WERI-Rb-1 (cell line): ENCODE measurements around the gene PBX1.

Source experiments
- DNase-seq: peaks from one replicate; pipeline ENCODE4 v3.0.0-alpha.2; 2020
- H3K27ac ChIP-seq: fragments of 250-450 bp; sonication (Bioruptor Pico); 2 replicates; pipeline ENCODE4 v1.5.1; 2020; ENCODE audit warnings: mild to moderate bottlenecking, moderate library complexity
- H3K27me3 ChIP-seq: fragments of 250-450 bp; sonication (Bioruptor Pico); 2 replicates; pipeline ENCODE4 v1.5.1; 2021; ENCODE audit warnings: mild to moderate bottlenecking, low read depth, moderate library complexity; ENCODE audit not compliant: insufficient read depth, severe bottlenecking
- H3K36me3 ChIP-seq: fragments of 250-450 bp; sonication (Bioruptor Pico); 2 replicates; pipeline ENCODE4 v1.5.1; 2020; ENCODE audit warnings: mild to moderate bottlenecking, moderate library complexity
- H3K4me3 ChIP-seq: 2 replicates; pipeline ENCODE4 v1.5.1; 2011; ENCODE audit warnings: low read depth, mild to moderate bottlenecking, control low read depth, low read length
- H3K9me3 ChIP-seq: fragments of 250-450 bp; sonication (Bioruptor Pico); 2 replicates; pipeline ENCODE4 v1.5.1; 2021; ENCODE audit warnings: mild to moderate bottlenecking, moderate library complexity; ENCODE audit not compliant: severe bottlenecking
- CTCF ChIP-seq: IDR thresholded peaks from 2 replicates; pipeline ENCODE4 v1.5.1; 2011; ENCODE audit warnings: low read depth, mild to moderate bottlenecking, control low read depth, inconsistent platforms, low read length

PBX1 gene

GRCh38 chr1:164777518-164777917 is 218.5 kb downstream of the PBX1 start:
- H3K36me3 ChIP-seq: no peaks in the 10 kb centered on the region
- no peak overlapping the region for H3K4me3 ChIP-seq
- no peak overlapping the region for H3K27ac ChIP-seq
- H3K27me3 ChIP-seq: no peaks in the 10 kb centered on the region
- DNase-seq: no peak
- no peaks in the 10 kb centered on the region for H3K9me3 ChIP-seq
- no peak for TF ChIP-seq CTCF

GRCh38 chr1:164779376-164779775 is 220.4 kb downstream of the PBX1 start:
- no peak for TF ChIP-seq CTCF
- H3K4me3 ChIP-seq: no peak overlapping the region
- no peaks in the 10 kb centered on the region for H3K36me3 ChIP-seq
- no peak for DNase-seq
- H3K27ac ChIP-seq: no peak overlapping the region
- no peaks in the 10 kb centered on the region for H3K27me3 ChIP-seq
- H3K9me3 ChIP-seq: no peaks in the 10 kb centered on the region

GRCh38 chr1:164780111-164780812 is 221.3 kb downstream of the PBX1 start:
- Histone ChIP-seq H3K27ac (no peak overlapping the region), H3K36me3 (no peaks in the 10 kb centered on the region), H3K4me3 (no peak overlapping the region), H3K27me3 (no peaks in the 10 kb centered on the region), H3K9me3 (no peaks in the 10 kb centered on the region)
- DNase-seq: no peak
- no peak for TF ChIP-seq CTCF

GRCh38 chr1:164780863-164781262 is 221.9 kb downstream of the PBX1 start:
- DNase-seq: no peak

GRCh38 chr1:164781972-164782371 is 223.0 kb downstream of the PBX1 start:
- Histone ChIP-seq H3K27me3 (no peaks in the 10 kb centered on the region), H3K36me3 (no peaks in the 10 kb centered on the region), H3K4me3 (no peak overlapping the region), H3K27ac (no peak overlapping the region), H3K9me3 (no peaks in the 10 kb centered on the region)
- DNase-seq: no peak
- TF ChIP-seq CTCF: no peak

More at GRCh38 chr1:164780863-164781262, 221.9 kb downstream of the PBX1 start:
- TF ChIP-seq CTCF: no peak
- H3K36me3 ChIP-seq: no peaks in the 10 kb centered on the region
- H3K9me3 ChIP-seq: no peaks in the 10 kb centered on the region
- no peaks in the 10 kb centered on the region for H3K27me3 ChIP-seq
- no peak overlapping the region for H3K27ac ChIP-seq
- no peak overlapping the region for H3K4me3 ChIP-seq
